HG03521 (cell line): Measurements from ENCODE around the gene PTMS.

Source experiments
- ATAC-seq: cut with Tn5 transposase; IDR thresholded peaks from one replicate; pipeline ENCODE4 v1.9.1; 2021; ENCODE audit warnings: mild to moderate bottlenecking, moderate library complexity; ENCODE audit not compliant: unreplicated experiment

PTMS gene

GRCh38 chr12:6787309-6787708, 21.1 kb downstream of the PTMS start:
- no peak for ATAC-seq

GRCh38 chr12:6788972-6789924, 23.1 kb downstream of the PTMS start, which contains the start of gene CD4:
Gene CD4 (plus strand): TSS chr12:6789528. CDS start chr12:6800139, 10,611 bp downstream.
- ATAC-seq = no peak

GRCh38 chr12:6790496-6791150, 24.5 kb downstream of the PTMS start:
- ATAC-seq = no peak

DNA sequence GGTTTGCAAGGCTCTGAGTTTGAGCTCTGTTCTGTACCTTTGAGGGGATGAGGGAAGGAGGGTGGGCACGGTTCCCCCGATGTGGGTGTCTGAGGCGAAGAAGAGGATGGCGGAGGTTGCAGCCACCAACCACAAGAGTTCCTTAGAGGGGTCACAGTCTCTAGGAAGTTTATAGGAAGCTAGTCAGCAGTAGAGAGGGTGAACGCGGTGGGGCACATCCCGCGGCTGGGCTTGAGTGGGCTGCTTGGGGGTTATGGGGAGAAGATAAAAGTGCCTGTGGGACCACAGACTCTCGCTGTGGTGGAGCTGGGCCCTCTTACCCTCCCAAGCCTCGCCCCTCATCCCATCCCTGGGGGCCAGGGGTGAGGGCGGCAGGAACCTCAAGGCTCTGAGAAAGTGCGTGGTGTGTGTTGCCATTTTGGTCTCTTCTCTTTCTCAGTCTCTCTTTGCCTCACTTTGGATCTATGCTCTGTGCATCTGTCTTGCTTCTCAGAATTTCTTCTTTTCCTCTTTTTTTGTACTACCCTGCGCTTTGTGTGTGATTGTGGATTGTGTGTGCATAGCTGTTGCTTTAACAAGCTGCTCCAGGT, 25.9 kb downstream of the PTMS start:
- no peak for ATAC-seq

DNA sequence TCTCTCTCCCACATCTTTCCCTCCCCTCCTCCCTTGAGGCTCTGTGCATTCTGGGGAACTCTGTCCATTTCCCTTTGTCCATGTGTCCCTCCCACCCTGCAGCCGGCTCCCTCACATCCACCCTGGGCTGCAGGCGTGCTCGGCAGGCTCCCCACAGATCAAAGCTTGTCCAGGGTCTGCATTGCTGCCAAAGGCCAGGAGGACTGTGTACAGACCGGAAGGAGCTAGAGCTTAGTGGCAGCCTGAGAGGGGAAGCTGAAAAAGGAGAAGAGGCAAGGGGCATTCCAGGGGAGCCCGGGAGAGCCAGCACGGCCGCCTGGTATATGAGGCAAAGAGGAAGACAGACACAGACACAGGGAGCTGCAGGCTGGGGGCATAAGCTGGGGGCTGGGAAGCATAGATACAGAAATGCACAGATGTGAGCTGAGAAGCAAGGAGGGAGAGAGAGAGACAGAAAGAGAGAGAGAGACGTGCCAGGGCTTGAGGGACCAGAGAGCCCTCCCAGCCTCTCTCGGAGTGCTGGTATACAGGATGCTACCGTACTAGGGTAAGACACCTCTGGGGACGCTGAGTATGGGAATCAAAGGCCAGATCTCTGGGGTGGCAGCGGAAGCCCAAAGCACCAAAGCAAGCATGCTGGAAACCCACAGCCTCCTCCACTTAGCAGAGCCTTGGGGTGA, 26.5 kb downstream of the PTMS start:
- no peak for ATAC-seq

DNA sequence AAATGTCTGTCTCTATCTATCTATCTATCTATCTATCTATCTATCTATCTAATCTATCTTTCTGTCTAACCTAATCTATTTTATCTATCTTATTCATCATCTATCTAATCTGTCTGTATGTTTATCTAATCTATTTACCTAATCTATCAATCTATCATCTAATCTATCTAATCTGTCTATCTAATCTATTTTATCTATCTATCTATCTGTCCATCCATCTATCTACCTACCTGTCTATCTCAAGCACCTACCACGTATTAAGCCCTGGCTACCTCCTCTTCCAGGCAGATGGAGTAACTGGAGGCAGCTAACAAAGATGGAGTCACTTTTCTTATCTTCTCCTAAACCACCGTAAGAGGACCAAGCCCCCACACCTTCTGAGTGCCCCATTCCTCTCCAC, 28.9 kb downstream of the PTMS start:
- ATAC-seq = no peak

DNA sequence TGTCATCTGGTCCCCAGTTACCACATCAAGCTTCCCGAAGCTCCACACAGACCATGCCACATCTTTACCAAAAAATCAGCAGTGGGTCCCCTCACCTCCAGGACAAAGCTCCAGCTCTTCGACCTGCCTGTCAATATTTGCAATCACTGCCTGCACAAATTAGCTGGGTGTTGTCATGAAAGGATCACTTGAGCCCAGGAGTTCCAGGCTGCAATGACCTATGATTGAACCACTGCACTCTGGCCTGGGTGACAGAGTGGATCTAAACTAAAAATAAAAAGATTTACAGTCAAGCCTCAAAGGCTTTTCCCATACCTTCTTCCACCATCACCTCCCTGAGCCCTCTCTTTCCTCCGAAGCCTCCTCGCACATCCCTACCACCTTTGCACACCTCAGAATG, 30.4 kb downstream of the PTMS start:
- no peak for ATAC-seq

DNA sequence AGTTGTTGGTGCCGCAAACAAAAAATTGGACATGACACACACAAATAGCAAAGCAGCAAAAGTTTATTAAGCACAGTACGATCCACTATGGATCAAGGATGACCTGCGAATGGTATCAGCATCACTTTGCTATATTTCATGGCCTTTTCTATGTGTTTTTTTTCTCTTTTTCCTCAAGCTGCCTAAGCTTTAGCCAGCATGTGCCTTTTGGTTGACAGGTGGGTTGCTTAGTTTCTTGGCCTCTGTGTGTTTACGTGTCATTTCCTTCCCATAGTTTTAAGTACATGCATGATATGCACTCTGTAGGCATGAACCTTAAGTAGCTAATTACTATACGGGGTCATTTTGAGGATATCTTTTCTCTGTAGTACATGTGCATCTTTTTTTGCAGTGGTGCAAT, 33.0 kb downstream of the PTMS start:
- no peak for ATAC-seq

GRCh38 chr12:6807170-6807569, 41.0 kb downstream of the PTMS start:
- ATAC-seq = no peak

DNA sequence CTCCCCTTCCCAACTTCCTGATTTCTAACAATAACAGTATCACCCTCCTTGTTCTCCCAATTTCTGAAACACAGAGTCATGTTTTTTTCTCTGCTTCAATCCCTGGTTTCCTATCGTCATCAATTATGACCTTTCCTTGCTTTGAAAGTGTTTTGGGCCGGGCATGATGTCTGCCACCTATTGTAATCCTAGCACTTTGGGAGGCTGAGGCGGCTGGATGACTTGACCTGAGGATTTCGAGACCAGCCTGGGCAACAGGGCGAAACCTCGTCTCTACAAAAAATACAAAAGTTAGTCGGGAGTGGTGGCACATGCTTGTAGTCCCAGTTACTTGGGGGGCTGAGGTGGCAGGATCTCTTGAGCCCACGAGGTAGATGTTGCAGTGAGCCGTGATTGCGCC, 42.9 kb downstream of the PTMS start:
- ATAC-seq = no peak

DNA sequence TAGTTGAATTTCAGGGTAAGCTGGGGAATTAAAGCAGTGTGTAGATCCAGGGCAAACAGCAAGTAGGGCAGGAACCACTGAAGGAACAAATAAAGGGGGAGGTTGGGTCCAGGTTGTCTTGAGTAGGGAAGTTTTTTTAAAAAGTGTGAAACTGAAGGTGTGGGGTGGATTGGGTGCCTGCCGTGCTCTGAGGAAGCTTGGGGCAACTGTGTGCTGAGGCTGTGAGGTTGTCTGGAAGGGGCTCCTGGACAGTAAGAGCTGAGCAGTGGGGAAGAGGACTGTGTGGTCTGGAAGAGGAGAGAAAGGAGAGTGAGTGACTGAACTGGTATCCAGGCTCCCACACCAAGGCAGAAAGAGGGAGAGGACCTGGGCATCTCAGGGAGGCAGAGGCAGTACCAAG, 44.6 kb downstream of the PTMS start:
- no peak for ATAC-seq

- ATAC-seq = no peak
Measured at GRCh38 chr12:6813363-6813762, 47.2 kb downstream of the PTMS start.

DNA sequence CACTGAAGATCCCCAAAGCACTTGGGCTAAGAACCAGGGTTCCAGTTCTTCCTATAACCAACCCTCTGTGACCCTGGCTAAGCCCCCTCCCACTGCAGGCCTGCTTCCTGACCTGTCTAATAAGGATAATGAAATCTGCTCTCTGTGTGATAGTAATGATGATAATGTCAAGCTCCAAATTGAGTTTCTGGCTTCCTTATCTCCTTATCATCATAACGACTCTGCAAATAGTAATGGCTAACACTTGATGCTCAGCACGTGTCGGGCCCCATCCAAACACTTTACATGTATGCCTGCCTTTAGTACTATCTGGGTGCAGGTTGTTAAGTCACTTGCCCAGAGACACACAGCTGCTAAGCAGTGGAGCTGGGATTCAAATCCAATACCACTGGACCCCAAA, 50.4 kb downstream of the PTMS start:
- ATAC-seq = no peak

DNA sequence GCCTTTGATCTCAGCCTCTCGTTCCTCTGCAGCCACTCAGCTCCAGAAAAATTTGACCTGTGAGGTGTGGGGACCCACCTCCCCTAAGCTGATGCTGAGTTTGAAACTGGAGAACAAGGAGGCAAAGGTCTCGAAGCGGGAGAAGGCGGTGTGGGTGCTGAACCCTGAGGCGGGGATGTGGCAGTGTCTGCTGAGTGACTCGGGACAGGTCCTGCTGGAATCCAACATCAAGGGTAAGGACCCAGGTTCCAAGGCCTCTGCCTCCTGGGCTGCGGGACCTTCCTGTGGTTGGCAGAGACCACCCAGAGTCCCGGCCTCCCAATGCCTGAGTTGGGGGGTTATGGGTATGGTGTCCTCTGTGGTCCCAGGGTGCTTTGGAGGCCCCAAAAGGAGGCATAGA, 50.9 kb downstream of the PTMS start:
- ATAC-seq = no peak

DNA sequence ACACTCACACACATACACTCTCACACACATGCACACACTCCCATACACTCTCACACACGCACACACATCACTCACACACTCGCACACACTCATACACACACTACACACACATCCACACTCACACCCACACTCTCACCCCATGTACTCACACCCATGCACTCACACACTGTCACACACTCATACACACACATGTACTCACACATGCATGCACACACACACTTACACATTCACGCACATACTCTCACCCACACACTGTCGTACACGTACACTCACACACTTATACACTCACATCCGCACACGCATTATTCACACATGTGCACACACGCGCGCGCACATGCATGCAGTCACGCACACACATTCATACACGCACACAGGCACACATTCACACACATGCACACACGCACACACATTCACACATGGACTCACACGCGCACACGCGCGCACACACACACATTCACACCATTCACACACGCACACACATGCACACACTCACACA, 51.5 kb downstream of the PTMS start:
- no peak for ATAC-seq

- no peak for ATAC-seq
Measured at GRCh38 chr12:6818222-6818621, 52.1 kb downstream of the PTMS start.

GRCh38 chr12:6818645-6819044, 52.5 kb downstream of the PTMS start:
- no peak for ATAC-seq

GRCh38 chr12:6819106-6820030, 53.2 kb downstream of the PTMS start:
- ATAC-seq = no peak

DNA sequence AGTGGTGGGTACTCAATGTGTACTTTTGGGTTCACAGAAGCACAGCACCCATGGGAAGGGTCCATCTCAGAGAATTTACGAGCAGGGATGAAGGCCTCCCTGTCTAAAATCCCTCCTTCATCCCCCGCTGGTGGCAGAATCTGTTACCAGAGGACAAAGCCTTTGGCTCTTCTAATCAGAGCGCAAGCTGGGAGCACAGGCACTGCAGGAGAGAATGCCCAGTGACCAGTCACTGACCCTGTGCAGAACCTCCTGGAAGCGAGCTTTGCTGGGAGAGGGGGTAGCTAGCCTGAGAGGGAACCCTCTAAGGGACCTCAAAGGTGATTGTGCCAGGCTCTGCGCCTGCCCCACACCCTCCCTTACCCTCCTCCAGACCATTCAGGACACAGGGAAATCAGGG, 54.0 kb downstream of the PTMS start:
- ATAC-seq = no peak
